GM13977 (cell line): ENCODE data around the gene TRIM47.
A peak's percentile ranks its signal among the peaks of the same experiment; 100 is the strongest.

Source experiments
- DNase-seq: peaks from one replicate; pipeline ENCODE4 v3.0.0; 2012; ENCODE audit warnings: low spot score
- CTCF ChIP-seq: IDR thresholded peaks from 2 replicates; pipeline ENCODE4 v1.5.1; 2012; ENCODE audit warnings: mild to moderate bottlenecking, control low read depth; ENCODE audit not compliant: insufficient read depth; ENCODE audit errors: extremely low read depth, missing control alignments
- in situ Hi-C: fragments of 300-500 bp; cut with MboI; formaldehyde crosslinking; loops from one replicate; pipeline ENCODE4 v1.12.0; 2022; ENCODE audit warnings: low sequenced_read_pairs, low pct_unique_long_range_greater_than_20kb, mixed read lengths, inconsistent platforms; ENCODE audit not compliant: unreplicated experiment

TRIM47 gene

GRCh38 chr17:75832164-75832651 lies 46.2 kb downstream of the TRIM47 start:
- no peak for TF ChIP-seq CTCF
- in situ Hi-C loops, result no loop called here
- peak; percentile 52 for DNase-seq

- no peak for TF ChIP-seq CTCF
- in situ Hi-C loops, result no loop called here
- no peak for DNase-seq
Observed at GRCh38 chr17:75831032-75831571, 47.3 kb downstream of the TRIM47 start.

GRCh38 chr17:75830164-75831031 lies 48.0 kb downstream of the TRIM47 start:
- peak; percentile 61 for DNase-seq
- in situ Hi-C loops, result no loop called here
- peak; percentile 60 for TF ChIP-seq CTCF

GRCh38 chr17:75829747-75830146 lies 48.6 kb downstream of the TRIM47 start:
- in situ Hi-C loops, result no loop called here
- no peak for TF ChIP-seq CTCF
- DNase-seq, result peak; percentile 23

GRCh38 chr17:75828741-75829140 lies 49.6 kb downstream of the TRIM47 start:
- no peak for DNase-seq
- no peak for TF ChIP-seq CTCF
- in situ Hi-C loops, result no loop called here

GRCh38 chr17:75828076-75828400 lies 50.3 kb downstream of the TRIM47 start:
- no peak for DNase-seq
- in situ Hi-C loops, result no loop called here
- TF ChIP-seq CTCF, result no peak
